Osteocyte (in vitro differentiated cells): Measurements from ENCODE around the gene PTPRK. TPM values are rescaled to one million over a fixed set of nuclear protein-coding genes. Genes with fewer than 3 reads are reported as not detected.
A peak's percentile ranks its signal among the peaks of the same experiment; 100 is the strongest.

Source experiments
- DNase-seq: peaks from one replicate; pipeline ENCODE4 v3.0.0; 2021; ENCODE audit warnings: mixed read lengths; ENCODE audit not compliant: unreplicated experiment; ENCODE audit errors: extremely low spot score
- H3K27ac Mint-ChIP-seq: one replicate; pipeline ENCODE4 v1.8.0; 2021; ENCODE audit warnings: mild to moderate bottlenecking, mixed read lengths; ENCODE audit not compliant: unreplicated experiment
- H3K27me3 Mint-ChIP-seq: one replicate; pipeline ENCODE4 v1.8.0; 2021; ENCODE audit warnings: mixed read lengths; ENCODE audit not compliant: unreplicated experiment
- H3K36me3 Mint-ChIP-seq: one replicate; pipeline ENCODE4 v1.8.0; 2021; ENCODE audit warnings: mixed read lengths; ENCODE audit not compliant: unreplicated experiment
- H3K4me1 Mint-ChIP-seq: one replicate; pipeline ENCODE4 v1.8.0; 2021; ENCODE audit warnings: mixed read lengths; ENCODE audit not compliant: unreplicated experiment
- H3K4me3 Mint-ChIP-seq: one replicate; pipeline ENCODE4 v1.8.0; 2021; ENCODE audit warnings: mild to moderate bottlenecking, moderate library complexity, mixed read lengths; ENCODE audit not compliant: unreplicated experiment
- H3K9me3 Mint-ChIP-seq: one replicate; pipeline ENCODE4 v1.8.0; 2021; ENCODE audit warnings: mixed read lengths; ENCODE audit not compliant: unreplicated experiment
- CTCF ChIP-seq: fragments of 200-600 bp; sonication (generic); IDR thresholded peaks from 2 replicates; pipeline ENCODE4 v1.5.0; 2021; ENCODE audit warnings: antibody characterized with exemption, mild to moderate bottlenecking, moderate library complexity
- total RNA-seq: library from RNA; stranded (reverse); gene quantifications from 2 replicates; pipeline ENCODE4 v1.2.1, GENCODE V29; 2021

PTPRK gene
- total RNA-seq, 1 donor from 2014 or later = 130 TPM

- TF ChIP-seq CTCF = no peak
- DNase-seq = no peak
- Mint-ChIP-seq H3K36me3 (peaks cover 2% of the 10 kb centered on the region), H3K27me3 (no peaks in the 10 kb centered on the region), H3K9me3 (no peaks in the 10 kb centered on the region), H3K4me1 (peaks cover 70% of the 10 kb centered on the region), H3K27ac (peak overlapping the region; percentile 31), H3K4me3 (no peak overlapping the region)
Observed at GRCh38 chr6:128499079-128499731, 21.2 kb downstream of the PTPRK start.

- no peak for TF ChIP-seq CTCF
- peak overlapping the region; percentile 41 for H3K27ac Mint-ChIP-seq
- peaks cover 6% of the 10 kb centered on the region for H3K36me3 Mint-ChIP-seq
- peaks cover 73% of the 10 kb centered on the region for H3K4me1 Mint-ChIP-seq
- DNase-seq = no peak
- no peaks in the 10 kb centered on the region for H3K27me3 Mint-ChIP-seq
- no peak overlapping the region for H3K4me3 Mint-ChIP-seq
- H3K9me3 Mint-ChIP-seq = no peaks in the 10 kb centered on the region
Observed at GRCh38 chr6:128498234-128498633, 22.2 kb downstream of the PTPRK start.

- no peak for TF ChIP-seq CTCF
- Mint-ChIP-seq H3K27me3 (no peaks in the 10 kb centered on the region), H3K27ac (no peak overlapping the region), H3K4me3 (no peak overlapping the region), H3K4me1 (peaks cover 77% of the 10 kb centered on the region), H3K9me3 (no peaks in the 10 kb centered on the region), H3K36me3 (peaks cover 11% of the 10 kb centered on the region)
- DNase-seq = no peak
Observed at GRCh38 chr6:128495536-128496333, 24.7 kb downstream of the PTPRK start.

GRCh38 chr6:128494440-128494839 is 26.0 kb downstream of the PTPRK start:
- H3K4me3 Mint-ChIP-seq = peak overlapping the region; percentile 24

More at GRCh38 chr6:128494440-128494839, 26.0 kb downstream of the PTPRK start:
- peaks cover 18% of the 10 kb centered on the region for H3K36me3 Mint-ChIP-seq
- TF ChIP-seq CTCF = no peak
- no peak for DNase-seq
- peaks cover 70% of the 10 kb centered on the region for H3K4me1 Mint-ChIP-seq
- H3K9me3 Mint-ChIP-seq = no peaks in the 10 kb centered on the region
- peak overlapping the region; percentile 84 for H3K27ac Mint-ChIP-seq
- H3K27me3 Mint-ChIP-seq = no peaks in the 10 kb centered on the region
